OCI-LY7 (cell line): ENCODE measurements around the gene DKK2. TPM values are rescaled to one million over a fixed set of nuclear protein-coding genes. Genes with fewer than 3 reads are reported as not detected.

Experiments used
- BruUV-seq: library from RNA; stranded (reverse); fragments of 400-500 nt; replicated peaks from 2 replicates; lab custom pipeline; 2021; lab: Mats Ljungman, UMichigan
- CTCF ChIA-PET: fragments of 300-600 bp; sonication (Branson Sonifier 250); formaldehyde crosslinking; loops from one replicate; lab custom pipeline; 2022; ENCODE audit warnings: antibody characterized with exemption; ENCODE audit not compliant: unreplicated experiment; lab: Charles Lee
- POLR2A ChIA-PET: fragments of 300-600 bp; sonication (Branson Sonifier 250); formaldehyde crosslinking; loops from one replicate; lab custom pipeline; 2022; ENCODE audit warnings: antibody characterized with exemption; lab: Charles Lee
- DNase-seq: peaks from one replicate; pipeline ENCODE4 v3.0.0-alpha.2; 2015; ENCODE audit warnings: low spot score
- H2AFZ ChIP-seq: fragments of 200-600 bp; sonication (generic), shearing (Covaris generic); 2 replicates; pipeline ENCODE4 v1.6.1; 2014; ENCODE audit warnings: mild to moderate bottlenecking, antibody characterized with exemption, low read length, moderate library complexity
- H3K27ac ChIP-seq: fragments of 200-600 bp; sonication (generic); 2 replicates; pipeline ENCODE4 v1.5.1; 2014; ENCODE audit warnings: mixed run types, low read depth, mild to moderate bottlenecking, moderate library complexity, low read length, inconsistent platforms; ENCODE audit not compliant: poor library complexity, severe bottlenecking
- H3K36me3 ChIP-seq: fragments of 200-600 bp; sonication (generic); 2 replicates; pipeline ENCODE4 v1.6.1; 2014; ENCODE audit warnings: mild to moderate bottlenecking, antibody characterized with exemption, low read length, moderate library complexity, mixed read lengths; ENCODE audit not compliant: insufficient read depth
- H3K4me1 ChIP-seq: fragments of 200-600 bp; sonication (generic); 2 replicates; pipeline ENCODE4 v1.5.1; 2014; ENCODE audit warnings: mild to moderate bottlenecking, low read length; ENCODE audit not compliant: insufficient read depth, poor library complexity, severe bottlenecking
- H3K4me2 ChIP-seq: fragments of 200-600 bp; sonication (generic); 2 replicates; pipeline ENCODE4 v1.6.1; 2014; ENCODE audit warnings: mild to moderate bottlenecking, low read length
- H3K4me3 ChIP-seq: fragments of 200-600 bp; sonication (generic); 2 replicates; pipeline ENCODE4 v1.5.1; 2014; ENCODE audit warnings: mild to moderate bottlenecking, low read depth, low read length; ENCODE audit not compliant: poor library complexity, severe bottlenecking
- H3K79me2 ChIP-seq: fragments of 200-600 bp; sonication (generic); 2 replicates; pipeline ENCODE4 v1.6.1; 2016; ENCODE audit warnings: low read depth, mild to moderate bottlenecking, low read length, moderate library complexity, mixed read lengths; ENCODE audit not compliant: insufficient read depth
- H3K9me2 ChIP-seq: fragments of 200-600 bp; sonication (generic); 2 replicates; pipeline ENCODE4 v1.6.1; 2016; ENCODE audit warnings: mild to moderate bottlenecking, low read length, mixed read lengths; ENCODE audit not compliant: insufficient read depth
- H3K9me3 ChIP-seq: fragments of 200-600 bp; sonication (generic); 2 replicates; pipeline ENCODE4 v1.6.1; 2014; ENCODE audit warnings: mild to moderate bottlenecking, mixed run types, low read length, mixed read lengths
- H4K20me1 ChIP-seq: fragments of 200-600 bp; sonication (generic); 2 replicates; pipeline ENCODE4 v1.6.1; 2014; ENCODE audit warnings: mild to moderate bottlenecking, antibody characterized with exemption, low read length, moderate library complexity, mixed read lengths; ENCODE audit not compliant: insufficient read depth
- EZH2phosphoT487 ChIP-seq: fragments of 200-600 bp; sonication (generic); IDR thresholded peaks from 2 replicates; pipeline ENCODE4 v1.6.1; 2018; ENCODE audit warnings: low read depth, borderline replicate concordance, mild to moderate bottlenecking, mixed run types, antibody characterized with exemption, low read length, moderate library complexity, mixed read lengths
- intact Hi-C: fragments of 100-400 bp; cut with micrococcal nuclease; formaldehyde crosslinking; loops from one replicate; pipeline ENCODE4 v1.10.0; 2022; ENCODE audit not compliant: unreplicated experiment
- total RNA-seq, 2 experiments: library from RNA; depleted of rRNA in 1 of 2; stranded (reverse); fragments of >200 nt in 1 of 2; shearing (Covaris generic) in 1 of 2; gene quantifications; 2 replicates each; pipeline ENCODE4 v1.2.3, GENCODE V29; 2014 to 2022
- TF ChIP-seq, protein P1 (sequence below): fragments of 200-600 bp; sonication (generic); conservative IDR thresholded peaks from 2 replicates; pipeline ENCODE4 v1.5.1; 2014; ENCODE audit warnings: mild to moderate bottlenecking, antibody characterized with exemption, low read length, moderate library complexity, mixed read lengths

DKK2 gene
- total RNA-seq, 2 experiments from 2014 or later, result not detected

DNA sequence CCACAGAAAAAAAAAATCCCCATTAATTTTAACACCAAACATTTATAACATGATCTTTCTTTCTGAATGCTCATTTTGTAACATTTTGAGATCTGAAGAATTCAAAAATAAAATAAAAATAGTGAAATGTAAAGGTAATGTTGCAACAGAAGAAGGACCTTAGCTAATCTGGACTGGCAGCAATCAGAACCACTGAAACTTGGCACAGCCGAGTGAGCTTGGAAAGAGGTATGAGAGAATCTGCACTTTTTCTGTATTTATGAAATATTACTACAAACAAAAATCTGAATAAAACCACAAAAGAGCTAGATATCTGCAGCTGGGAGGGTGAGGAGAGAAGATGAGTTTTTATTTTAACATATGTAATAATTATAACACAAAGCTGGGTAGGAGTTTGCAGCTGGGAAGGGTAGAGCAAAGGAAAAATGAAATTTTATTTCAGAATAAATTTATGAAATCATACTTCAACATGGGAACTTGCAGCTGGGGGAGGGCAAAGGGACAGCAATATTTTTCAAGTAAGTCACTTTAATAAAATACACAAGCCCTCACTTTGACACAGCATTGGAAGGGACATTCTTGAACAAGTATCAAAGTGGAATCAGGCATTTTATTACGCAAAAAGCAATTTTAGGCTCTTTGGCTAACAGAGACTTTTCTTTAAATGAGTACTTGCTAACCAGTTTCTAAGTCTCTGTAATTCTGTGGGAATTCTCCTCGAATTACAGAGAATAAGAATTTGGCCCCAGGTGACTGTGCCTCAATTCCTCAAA, 26.7 kb downstream of the DKK2 start:
- H3K36me3 ChIP-seq, result no peaks in the 10 kb centered on the region
- intact Hi-C loops, result no loop called here
- H3K9me3 ChIP-seq, result no peaks in the 10 kb centered on the region
- no peak overlapping the region for H3K4me2 ChIP-seq
- BruUV-seq, result no TSS peak
- TF ChIP-seq, protein P1, sequence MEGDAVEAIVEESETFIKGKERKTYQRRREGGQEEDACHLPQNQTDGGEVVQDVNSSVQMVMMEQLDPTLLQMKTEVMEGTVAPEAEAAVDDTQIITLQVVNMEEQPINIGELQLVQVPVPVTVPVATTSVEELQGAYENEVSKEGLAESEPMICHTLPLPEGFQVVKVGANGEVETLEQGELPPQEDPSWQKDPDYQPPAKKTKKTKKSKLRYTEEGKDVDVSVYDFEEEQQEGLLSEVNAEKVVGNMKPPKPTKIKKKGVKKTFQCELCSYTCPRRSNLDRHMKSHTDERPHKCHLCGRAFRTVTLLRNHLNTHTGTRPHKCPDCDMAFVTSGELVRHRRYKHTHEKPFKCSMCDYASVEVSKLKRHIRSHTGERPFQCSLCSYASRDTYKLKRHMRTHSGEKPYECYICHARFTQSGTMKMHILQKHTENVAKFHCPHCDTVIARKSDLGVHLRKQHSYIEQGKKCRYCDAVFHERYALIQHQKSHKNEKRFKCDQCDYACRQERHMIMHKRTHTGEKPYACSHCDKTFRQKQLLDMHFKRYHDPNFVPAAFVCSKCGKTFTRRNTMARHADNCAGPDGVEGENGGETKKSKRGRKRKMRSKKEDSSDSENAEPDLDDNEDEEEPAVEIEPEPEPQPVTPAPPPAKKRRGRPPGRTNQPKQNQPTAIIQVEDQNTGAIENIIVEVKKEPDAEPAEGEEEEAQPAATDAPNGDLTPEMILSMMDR, result no peak
- no peak for TF ChIP-seq EZH2phosphoT487
- DNase-seq, result no peak
- no peak overlapping the region for H3K27ac ChIP-seq
- no peak overlapping the region for H2AFZ ChIP-seq
- no peak overlapping the region for H3K4me3 ChIP-seq
- H4K20me1 ChIP-seq, result no peaks in the 10 kb centered on the region
- H3K9me2 ChIP-seq, result no peaks in the 10 kb centered on the region
- H3K79me2 ChIP-seq, result no peaks in the 10 kb centered on the region
- ChIA-PET CTCF (no interaction called here), POLR2A (no interaction called here)
- H3K4me1 ChIP-seq, result no peaks in the 10 kb centered on the region

DNA sequence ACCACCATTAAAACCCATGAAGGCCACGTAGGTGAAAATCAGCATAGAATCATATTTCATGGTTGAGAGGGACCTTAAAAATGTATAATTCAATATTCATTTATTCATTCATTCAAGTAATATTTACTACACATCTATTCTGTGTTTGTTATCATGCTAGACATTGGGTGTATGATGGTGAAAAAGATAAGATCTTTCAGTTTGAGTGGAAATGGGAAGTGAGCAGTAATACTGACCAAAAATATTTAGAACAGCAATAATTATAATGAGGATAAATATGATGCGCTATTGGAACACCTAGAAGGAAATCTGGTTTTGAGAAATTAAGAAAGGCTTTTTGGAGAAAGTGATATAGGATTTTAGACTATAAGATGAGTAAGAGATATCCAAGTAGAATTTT, 28.0 kb downstream of the DKK2 start:
- H3K79me2 ChIP-seq, result no peaks in the 10 kb centered on the region
- no peaks in the 10 kb centered on the region for H3K9me2 ChIP-seq
- no peak for DNase-seq
- POLR2A ChIA-PET, result no interaction called here
- CTCF ChIA-PET, result no interaction called here
- H3K4me3 ChIP-seq, result no peak overlapping the region
- no peaks in the 10 kb centered on the region for H3K36me3 ChIP-seq
- no peak overlapping the region for H2AFZ ChIP-seq
- H3K4me2 ChIP-seq, result no peak overlapping the region
- TF ChIP-seq EZH2phosphoT487, result no peak
- TF ChIP-seq, protein P1, result no peak
- no peak overlapping the region for H3K27ac ChIP-seq
- BruUV-seq, result no TSS peak
- no peaks in the 10 kb centered on the region for H4K20me1 ChIP-seq
- no peaks in the 10 kb centered on the region for H3K4me1 ChIP-seq
- H3K9me3 ChIP-seq, result no peaks in the 10 kb centered on the region
- intact Hi-C loops, result no loop called here

DNA sequence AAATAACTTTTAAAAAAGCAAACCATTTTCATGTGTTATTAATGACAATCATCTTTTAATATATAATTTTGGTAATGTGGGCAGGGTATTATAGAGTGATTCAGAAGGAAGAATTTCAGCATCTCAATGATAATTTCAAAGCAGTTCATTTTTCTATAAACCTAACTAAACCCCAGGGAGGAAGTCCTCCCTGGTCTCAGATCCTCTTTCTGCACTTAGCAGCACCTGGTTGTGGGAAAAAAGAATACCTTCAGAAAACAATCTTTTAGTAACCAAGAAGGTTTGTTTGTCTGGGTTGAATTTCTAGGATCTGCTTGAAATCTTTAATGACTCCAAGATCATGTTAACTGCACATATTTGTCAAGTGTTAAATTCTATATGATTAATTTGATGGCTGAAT, 29.9 kb downstream of the DKK2 start:
- no peaks in the 10 kb centered on the region for H3K79me2 ChIP-seq

More for the DNA sequence above, 29.9 kb downstream of the DKK2 start:
- H4K20me1 ChIP-seq, result no peaks in the 10 kb centered on the region; the same call in 1 of the 2 replicates
- H3K4me3 ChIP-seq, result no peak overlapping the region
- H2AFZ ChIP-seq, result no peak overlapping the region
- H3K4me1 ChIP-seq, result no peaks in the 10 kb centered on the region
- DNase-seq, result peak; percentile 9
- ChIA-PET CTCF (no interaction called here), POLR2A (interaction anchor here (0.6 to 1.2 kb wide), 2 partner anchors 12 to 59 kb away, joined by 3 read pairs; no protein-coding TSS in a partner anchor)
- no TSS peak for BruUV-seq
- intact Hi-C loops, result no loop called here
- no peaks in the 10 kb centered on the region for H3K9me2 ChIP-seq
- no peaks in the 10 kb centered on the region for H3K36me3 ChIP-seq
- no peak overlapping the region for H3K4me2 ChIP-seq
- H3K27ac ChIP-seq, result no peak overlapping the region
- TF ChIP-seq, protein P1, result no peak
- TF ChIP-seq EZH2phosphoT487, result no peak
- no peaks in the 10 kb centered on the region for H3K9me3 ChIP-seq
